ENCODE results near the gene KAT14. TPM values are rescaled to one million over a fixed set of nuclear protein-coding genes. Genes with fewer than 3 reads are reported as not detected.
"Not testable (repeated sequence)": the region's sequence is repeated elsewhere in the genome, so short reads cannot be mapped to it uniquely, and the experiment has no call there.

The KAT14 gene
- 32.9 TPM for total RNA-seq

DNA sequence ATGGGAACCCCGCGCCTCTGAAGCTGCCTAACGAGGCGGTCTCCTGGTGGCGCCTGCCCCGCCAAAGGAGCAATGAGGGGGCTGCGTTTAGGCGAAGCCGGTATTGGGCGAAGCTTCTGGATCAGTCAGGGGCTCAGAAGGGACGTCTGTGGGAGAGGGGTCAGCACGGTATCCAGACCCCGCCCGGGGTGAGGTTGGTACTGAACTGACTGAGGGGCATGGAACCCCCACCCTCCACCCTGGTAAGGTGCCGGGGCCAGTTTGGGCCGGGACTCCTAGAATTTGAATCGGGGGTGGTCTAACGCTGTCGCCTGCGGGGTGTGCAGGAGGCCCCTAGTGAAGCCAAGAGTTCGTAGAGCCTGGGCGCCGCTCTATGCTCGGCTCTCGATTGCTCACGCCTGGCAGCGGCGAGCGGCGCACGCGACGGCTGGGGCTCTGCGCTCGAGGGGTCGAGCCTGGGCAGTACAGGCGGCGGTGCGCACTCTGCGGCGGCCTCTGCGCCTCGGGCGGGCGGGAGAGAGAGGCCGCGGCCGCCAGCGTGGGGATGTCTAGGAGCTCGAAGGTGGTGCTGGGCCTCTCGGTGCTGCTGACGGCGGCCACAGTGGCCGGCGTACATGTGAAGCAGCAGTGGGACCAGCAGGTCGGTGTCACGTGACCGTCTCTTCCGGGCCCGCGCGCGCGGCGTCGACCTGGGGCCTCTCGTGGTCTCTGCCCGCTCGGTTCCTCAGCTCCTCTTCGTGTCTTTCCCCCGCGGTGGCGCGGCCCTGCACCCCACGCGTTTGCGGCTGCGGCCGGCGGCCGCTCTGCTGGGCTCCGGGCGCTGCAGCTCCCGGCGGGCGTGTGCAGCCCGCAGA lies at the start of gene KAT14, which contains the start of gene PET117:
TSS of gene KAT14 (plus strand) at position 452 of the 854 bp plus-strand sequence. CDS start 4,798 bp downstream, outside the sequence.
TSS of gene PET117 (plus strand) at position 452 of the 854 bp plus-strand sequence. CDS start at position 545, 93 bp downstream.
- DNase-seq, result peak; percentile 89

GRCh38 chr20:18088298-18088697 lies 49.4 kb upstream of the KAT14 start:
- not testable (repeated sequence) for DNase-seq

- DNase-seq, result not testable (repeated sequence)
Observed at GRCh38 chr20:18088841-18089240, 48.8 kb upstream of the KAT14 start.

DNA sequence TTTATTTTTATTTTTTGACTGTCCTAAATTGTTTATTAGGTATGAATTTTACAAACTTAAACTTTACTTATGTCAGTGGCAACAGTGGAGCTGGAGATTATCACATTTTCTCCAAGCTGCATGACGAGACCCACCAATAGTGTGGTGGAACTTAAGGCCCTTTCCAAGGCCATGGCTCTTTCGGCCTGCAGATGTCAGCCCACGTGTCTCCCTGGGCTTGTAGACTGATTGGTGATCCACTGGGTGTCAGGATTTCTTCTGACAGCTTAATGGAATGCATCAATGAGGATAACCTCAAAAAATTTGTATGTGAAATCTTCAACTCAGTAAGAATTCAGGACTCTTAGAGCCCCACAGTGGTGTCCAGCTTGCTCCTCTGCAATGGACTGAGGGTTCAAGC lies 47.6 kb upstream of the KAT14 start:
- no peak for DNase-seq

- no peak for DNase-seq
Observed at GRCh38 chr20:18090477-18090876, 47.2 kb upstream of the KAT14 start.

DNA sequence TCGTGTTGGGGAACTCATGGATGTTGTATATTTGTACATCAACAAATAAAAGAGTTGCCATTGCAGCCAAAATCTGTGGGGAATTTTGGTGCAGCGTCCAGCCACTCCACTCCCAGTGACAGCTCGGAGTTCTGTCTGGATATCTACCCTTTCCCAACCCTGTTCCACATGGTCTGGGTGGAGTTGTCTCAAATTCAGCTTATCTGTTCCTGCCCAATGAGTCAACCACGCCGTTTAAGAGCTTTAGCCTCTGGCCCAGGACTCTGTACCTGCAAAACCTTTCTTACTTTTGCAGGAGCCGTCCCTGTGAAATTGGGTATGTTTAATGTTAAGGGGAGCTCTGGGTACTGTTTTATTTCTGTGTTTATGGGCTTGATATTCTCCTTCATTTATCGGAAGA lies 46.0 kb upstream of the KAT14 start:
- no peak for DNase-seq

- no peak for DNase-seq
Observed at GRCh38 chr20:18092890-18093289, 44.8 kb upstream of the KAT14 start.

DNA sequence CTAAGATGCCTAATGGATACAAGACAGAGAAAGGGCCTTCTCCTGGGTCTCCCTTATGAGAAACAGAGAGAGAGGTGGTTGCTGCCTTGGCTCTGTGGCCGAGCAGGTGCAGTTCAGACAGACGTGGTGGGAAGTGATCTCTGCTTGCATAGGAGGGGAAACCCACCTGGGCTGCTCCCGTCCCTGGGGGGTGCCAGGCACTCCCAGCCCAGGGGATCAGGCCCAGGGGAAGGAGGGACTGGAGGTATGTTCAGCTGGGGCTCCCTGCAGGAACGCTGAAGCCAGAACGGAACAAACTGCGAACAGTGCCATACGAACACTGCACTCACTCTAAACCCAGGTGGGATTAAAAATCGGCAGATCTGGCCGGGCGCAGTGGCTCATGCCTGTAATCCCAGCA lies 44.3 kb upstream of the KAT14 start:
- no peak for DNase-seq

GRCh38 chr20:18094191-18094590 lies 43.5 kb upstream of the KAT14 start:
- DNase-seq, result no peak

GRCh38 chr20:18100569-18100968 lies 37.1 kb upstream of the KAT14 start:
- not testable (repeated sequence) for DNase-seq

- no peak for DNase-seq
Observed at GRCh38 chr20:18101125-18101810, 36.4 kb upstream of the KAT14 start.

DNA sequence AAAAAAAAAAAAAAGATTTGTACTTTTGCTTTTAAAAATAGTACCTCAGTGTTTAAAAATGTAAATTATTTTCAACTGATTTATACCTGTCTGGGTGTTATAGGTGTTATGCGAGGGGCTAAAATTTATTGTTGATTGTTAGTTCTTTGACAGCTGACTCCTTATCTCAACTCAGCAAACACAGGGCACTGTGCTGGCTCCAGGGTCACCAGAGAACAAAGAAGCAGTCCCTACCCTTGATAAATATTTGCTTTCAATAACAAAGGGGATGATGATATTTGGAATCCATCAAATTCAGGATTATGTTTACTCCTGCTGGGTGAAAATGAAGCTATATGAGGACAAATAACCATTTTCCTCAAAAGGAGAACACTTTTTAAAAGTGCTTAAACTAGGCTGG lies 34.2 kb upstream of the KAT14 start:
- DNase-seq, result no peak

DNA sequence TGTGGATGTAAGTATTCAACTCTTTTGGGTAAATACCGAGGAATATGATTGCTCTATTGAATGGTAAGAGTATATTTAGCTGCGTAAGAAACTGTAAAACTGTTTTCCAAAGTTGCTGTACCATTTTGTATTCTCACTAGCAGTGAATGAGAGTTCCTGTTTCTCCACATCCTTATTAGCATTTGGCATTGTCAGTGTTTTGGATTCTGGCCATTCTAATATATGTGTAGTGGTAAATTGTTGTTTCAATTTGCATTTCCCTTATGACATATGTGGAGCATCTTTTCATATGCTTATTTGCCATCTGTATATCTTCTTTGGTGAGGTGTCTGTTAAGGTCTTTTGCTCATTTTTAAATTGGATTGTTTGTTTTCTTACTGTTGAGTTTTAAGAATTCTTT lies 29.3 kb upstream of the KAT14 start:
- no peak for DNase-seq

GRCh38 chr20:18128574-18128973 lies 9.1 kb upstream of the KAT14 start:
- DNase-seq, result not testable (repeated sequence)

- DNase-seq, result no peak
Observed at GRCh38 chr20:18132663-18133062, 5.0 kb upstream of the KAT14 start.

- DNase-seq, result no peak
Observed at GRCh38 chr20:18133962-18134361, 3.7 kb upstream of the KAT14 start.

DNA sequence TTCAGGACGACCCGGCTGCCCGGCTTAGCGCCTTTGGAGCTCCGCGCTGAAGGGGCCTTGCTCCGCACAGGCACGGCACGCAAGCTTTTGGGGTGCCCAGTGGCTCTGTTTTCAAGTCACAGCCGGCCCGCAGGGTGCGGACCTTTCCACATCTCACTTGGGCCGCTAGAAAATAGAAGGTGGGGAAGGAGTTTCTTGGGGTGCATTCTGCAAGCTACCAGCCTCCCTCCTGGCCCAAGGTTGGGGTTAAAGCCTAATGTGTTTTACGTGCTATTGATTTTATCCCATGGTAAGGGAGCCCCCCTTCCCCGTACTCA lies 561 bp downstream of the KAT14 start:
- DNase-seq, result no peak

GRCh38 chr20:18138639-18139583 lies 1.2 kb downstream of the KAT14 start:
- no peak for DNase-seq

- DNase-seq, result no peak
Observed at GRCh38 chr20:18139832-18140231, 2.2 kb downstream of the KAT14 start.

GRCh38 chr20:18144541-18145099 lies 7.0 kb downstream of the KAT14 start:
- no peak for DNase-seq

GRCh38 chr20:18154342-18154741 lies 16.7 kb downstream of the KAT14 start:
- no peak for DNase-seq

DNA sequence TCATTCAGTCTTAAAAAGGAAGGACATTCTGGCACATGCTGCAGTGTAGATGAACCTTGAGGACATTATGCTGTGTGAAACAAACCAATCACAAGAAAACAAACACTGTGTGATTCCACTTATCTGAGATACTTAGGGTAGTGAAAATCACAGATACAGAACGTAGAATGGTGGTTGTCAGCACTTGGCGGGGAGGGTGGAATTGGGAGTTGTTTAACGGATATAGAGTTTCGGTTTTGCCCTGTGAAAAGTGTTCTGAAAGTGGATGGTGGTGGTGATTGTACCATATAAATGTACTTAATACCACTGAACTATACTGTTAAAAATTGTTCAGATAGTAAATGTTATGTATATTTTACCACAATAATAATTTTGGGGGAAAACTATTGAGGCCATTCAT lies 18.4 kb downstream of the KAT14 start:
- no peak for DNase-seq
